OCI-M1 (cell line): ENCODE results near the gene EHHADH.

Source experiments
- DNase-seq: peaks from one replicate; lab custom pipeline; 2025; lab: John Stamatoyannopoulos, UW

The EHHADH gene

GRCh38 chr3:185145511-185145910 is 108.3 kb downstream of the EHHADH start:
- no peak for DNase-seq

- DNase-seq, result no peak
Observed at GRCh38 chr3:185144784-185145183, 109.1 kb downstream of the EHHADH start.
